ENCODE results near the gene CPT2. TPM values are rescaled to one million over a fixed set of nuclear protein-coding genes. Genes with fewer than 3 reads are reported as not detected.

The CPT2 gene
- total and polyA plus RNA-seq, 12 donors: 7.8 to 79.5 (median 43.1) TPM

GRCh38 chr1:53219711-53220110 lies 23.1 kb downstream of the CPT2 start:
- Histone ChIP-seq H3K4me1 (replicated peaks in 1 of 2) (peaks cover 0 to 13% of the 10 kb centered on the region in 2 donors), H3K4me3 (peak overlapping the region in 3 of 4 donors; percentile 68 to 85 (median 77)), H3K27ac (peak overlapping the region; percentile 92 to 97 (median 95)), H3K9me3 (replicated peaks in 1 of 3) (no peaks in the 10 kb centered on the region), H3K36me3 (replicated peaks in 1 of 2) (peaks cover 0 to 11% of the 10 kb centered on the region in 2 donors), H3K27me3 (no peaks in the 10 kb centered on the region)
- TF ChIP-seq POLR2A (IDR thresholded peaks at IDR 0.05) (no peak), CTCF (IDR thresholded peaks at IDR 0.05) (no peak)
- intact Hi-C loops (cut with DNase I): no loop called here
- WGBS, 4 donors: 30 to 35% (median 31%) methylated on average over 8 of the region's 8 CpGs
- DNase-seq: no peak

GRCh38 chr1:53220171-53220961 lies 23.7 kb downstream of the CPT2 start, which contains the start of gene CZIB:
TSS of gene CZIB (minus strand) at chr1:53220634. CDS start at chr1:53220575, 59 bp downstream.
- Histone ChIP-seq H3K4me3 (peak within 1 kb of the TSS; percentile 68 to 85 (median 76)), H3K4me1 (replicated peaks in 1 of 2) (peaks cover 0 to 13% of the 10 kb centered on the region in 2 donors), H3K27me3 (no peaks in the 10 kb centered on the region), H3K27ac (peak within 1 kb of the TSS; percentile 92 to 97 (median 95)), H3K36me3 (replicated peaks in 1 of 2) (peaks cover 0 to 6% of the 10 kb centered on the region in 2 donors), H3K9me3 (replicated peaks in 1 of 3) (no peaks in the 10 kb centered on the region)
- intact Hi-C loops (cut with DNase I): no loop called here
- TF ChIP-seq POLR2A (IDR thresholded peaks at IDR 0.05): peak; percentile 88
- TF ChIP-seq CTCF (IDR thresholded peaks at IDR 0.05): peak in 1 of 6 experiments; percentile 3
- 0 to 1% (median 0%) methylated on average over 20 to 61 of the region's 61 CpGs for WGBS, 4 donors
- peak; percentile 93 to 97 (median 95) for DNase-seq

GRCh38 chr1:53220962-53221286 lies 24.3 kb downstream of the CPT2 start:
- peak overlapping the region; percentile 92 to 97 (median 95) for H3K27ac ChIP-seq
- peak overlapping the region; percentile 68 to 85 (median 76) for H3K4me3 ChIP-seq
- DNase-seq: peak in 1 of 7 donors; percentile 36
- intact Hi-C loops (cut with DNase I): no loop called here
- H3K4me1 ChIP-seq (replicated peaks in 1 of 2): peaks cover 0 to 13% of the 10 kb centered on the region in 2 donors
- peaks cover 0 to 8% of the 10 kb centered on the region in 2 donors for H3K36me3 ChIP-seq (replicated peaks in 1 of 2)
- no peak for TF ChIP-seq POLR2A (IDR thresholded peaks at IDR 0.05)
- no peak for TF ChIP-seq CTCF (IDR thresholded peaks at IDR 0.05)
- WGBS, 4 donors: 43 to 51% (median 49%) methylated on average over 3 of the region's 3 CpGs
- no peaks in the 10 kb centered on the region for H3K27me3 ChIP-seq
- H3K9me3 ChIP-seq (replicated peaks in 1 of 3): no peaks in the 10 kb centered on the region

- Histone ChIP-seq H3K4me1 (replicated peaks in 1 of 2) (peaks cover 15 to 27% of the 10 kb centered on the region in 2 donors), H3K27ac (peak overlapping the region in 2 of 5 donors; percentile 68 to 86), H3K4me3 (peak overlapping the region; percentile 57 to 80 (median 74)), H3K9me3 (replicated peaks in 1 of 3) (no peaks in the 10 kb centered on the region), H3K36me3 (replicated peaks in 1 of 2) (peaks cover 0 to 35% of the 10 kb centered on the region in 2 donors), H3K27me3 (no peaks in the 10 kb centered on the region)
- WGBS, 4 donors: 26 to 34% (median 29%) methylated on average over 8 of the region's 8 CpGs
- no peak for DNase-seq
- TF ChIP-seq POLR2A (IDR thresholded peaks at IDR 0.05) (no peak), CTCF (IDR thresholded peaks at IDR 0.05) (no peak)
- intact Hi-C loops (cut with DNase I): no loop called here
Observed at GRCh38 chr1:53237638-53238037, 41.0 kb downstream of the CPT2 start.
